ENCODE results near the gene FAM20C.
"Not testable (repeated sequence)": the region's sequence is repeated elsewhere in the genome, so short reads cannot be mapped to it uniquely, and the experiment has no call there.

The FAM20C gene

GRCh38 chr7:230274-230673 lies 37.9 kb downstream of the FAM20C start:
- DNase-seq, result no peak

GRCh38 chr7:231030-231857 lies 38.9 kb downstream of the FAM20C start:
- DNase-seq, result no peak

GRCh38 chr7:231858-232246 lies 39.5 kb downstream of the FAM20C start:
- DNase-seq, result no peak

- DNase-seq, result no peak
Measured at GRCh38 chr7:232410-233248, 40.3 kb downstream of the FAM20C start.

- DNase-seq, result no peak
Measured at GRCh38 chr7:233249-234035, 41.1 kb downstream of the FAM20C start.

GRCh38 chr7:234051-234707 lies 41.8 kb downstream of the FAM20C start:
- DNase-seq, result no peak

GRCh38 chr7:234708-235553 lies 42.6 kb downstream of the FAM20C start:
- DNase-seq, result no peak

- DNase-seq, result no peak
Measured at GRCh38 chr7:235576-236395, 43.4 kb downstream of the FAM20C start.

- no peak for DNase-seq
Measured at GRCh38 chr7:236967-237366, 44.6 kb downstream of the FAM20C start.

- DNase-seq, result no peak
Measured at GRCh38 chr7:237385-237784, 45.0 kb downstream of the FAM20C start.

GRCh38 chr7:240146-240676 lies 47.8 kb downstream of the FAM20C start:
- no peak for DNase-seq

- no peak for DNase-seq
Measured at GRCh38 chr7:240887-241421, 48.6 kb downstream of the FAM20C start.

GRCh38 chr7:241513-241912 lies 49.1 kb downstream of the FAM20C start:
- DNase-seq, result no peak

- DNase-seq, result not testable (repeated sequence)
Measured at GRCh38 chr7:242826-243579, 50.6 kb downstream of the FAM20C start.

- DNase-seq, result not testable (repeated sequence)
Measured at GRCh38 chr7:243580-243978, 51.2 kb downstream of the FAM20C start.

- no peak for DNase-seq
Measured at GRCh38 chr7:244974-245373, 52.6 kb downstream of the FAM20C start.

GRCh38 chr7:245574-246295 lies 53.4 kb downstream of the FAM20C start:
- no peak for DNase-seq

GRCh38 chr7:246451-246850 lies 54.1 kb downstream of the FAM20C start:
- DNase-seq, result no peak

GRCh38 chr7:247181-247580 lies 54.8 kb downstream of the FAM20C start:
- DNase-seq, result no peak

All from amniotic stem cell (primary cell).